HS-27A (cell line): ENCODE measurements around the gene CHD2.
"Not testable (repeated sequence)": the region's sequence is repeated elsewhere in the genome, so short reads cannot be mapped to it uniquely, and the experiment has no call there.

ENCODE experiments used
- DNase-seq: peaks from one replicate; pipeline ENCODE4 v3.0.0-alpha.2; 2012; ENCODE audit warnings: low read depth, missing footprints

Gene CHD2

GRCh38 chr15:93049914-93050578 is 149.9 kb downstream of the CHD2 start:
- DNase-seq: no peak

GRCh38 chr15:93050648-93051047 is 150.5 kb downstream of the CHD2 start:
- DNase-seq: no peak

- no peak for DNase-seq
These were observed 151.3 kb downstream of the CHD2 start for GRCh38 chr15:93051236-93052089.

- no peak for DNase-seq
These were observed 152.2 kb downstream of the CHD2 start for GRCh38 chr15:93052090-93052879.

- DNase-seq: no peak
These were observed 155.1 kb downstream of the CHD2 start for GRCh38 chr15:93055211-93055610.

GRCh38 chr15:93056836-93057235 is 156.7 kb downstream of the CHD2 start:
- no peak for DNase-seq

- DNase-seq: no peak
These were observed 157.5 kb downstream of the CHD2 start for GRCh38 chr15:93057618-93058017.

GRCh38 chr15:93058128-93058527 is 158.0 kb downstream of the CHD2 start:
- DNase-seq: no peak

- no peak for DNase-seq
These were observed 158.8 kb downstream of the CHD2 start for GRCh38 chr15:93058904-93059427.

GRCh38 chr15:93059442-93059841 is 159.3 kb downstream of the CHD2 start:
- no peak for DNase-seq

- no peak for DNase-seq
These were observed 160.5 kb downstream of the CHD2 start for GRCh38 chr15:93060336-93061248.

- DNase-seq: not testable (repeated sequence)
These were observed 162.6 kb downstream of the CHD2 start for GRCh38 chr15:93062628-93063261.

GRCh38 chr15:93063262-93063671 is 163.1 kb downstream of the CHD2 start:
- no peak for DNase-seq

- no peak for DNase-seq
These were observed 163.9 kb downstream of the CHD2 start for GRCh38 chr15:93063796-93064690.

- DNase-seq: no peak
These were observed 165.5 kb downstream of the CHD2 start for GRCh38 chr15:93065641-93066045.

- DNase-seq: no peak
These were observed 166.1 kb downstream of the CHD2 start for GRCh38 chr15:93066224-93066681.

GRCh38 chr15:93066834-93067648 is 166.9 kb downstream of the CHD2 start:
- no peak for DNase-seq

- DNase-seq: no peak
These were observed 167.5 kb downstream of the CHD2 start for GRCh38 chr15:93067649-93068085.
